Measurements from ENCODE around the gene DPP8.

Gene DPP8

GRCh38 chr15:65405791-65406423 lies 111.6 kb downstream of the DPP8 start:
- TF ChIP-seq CTCF (IDR thresholded peaks at IDR 0.05; ENCODE audit: control extremely low read depth, extremely low read depth, low read depth, missing control alignments): no peak
- CTCF ChIA-PET: interaction anchor here (0.9 to 9.4 kb wide), 7 partner anchors 9 to 88 kb away, joined by 3 to 156 read pairs (median 3); no protein-coding TSS in a partner anchor
- DNase-seq (ENCODE audit: extremely low spot score): no peak
- POLR2A ChIA-PET: no interaction called here

DNA sequence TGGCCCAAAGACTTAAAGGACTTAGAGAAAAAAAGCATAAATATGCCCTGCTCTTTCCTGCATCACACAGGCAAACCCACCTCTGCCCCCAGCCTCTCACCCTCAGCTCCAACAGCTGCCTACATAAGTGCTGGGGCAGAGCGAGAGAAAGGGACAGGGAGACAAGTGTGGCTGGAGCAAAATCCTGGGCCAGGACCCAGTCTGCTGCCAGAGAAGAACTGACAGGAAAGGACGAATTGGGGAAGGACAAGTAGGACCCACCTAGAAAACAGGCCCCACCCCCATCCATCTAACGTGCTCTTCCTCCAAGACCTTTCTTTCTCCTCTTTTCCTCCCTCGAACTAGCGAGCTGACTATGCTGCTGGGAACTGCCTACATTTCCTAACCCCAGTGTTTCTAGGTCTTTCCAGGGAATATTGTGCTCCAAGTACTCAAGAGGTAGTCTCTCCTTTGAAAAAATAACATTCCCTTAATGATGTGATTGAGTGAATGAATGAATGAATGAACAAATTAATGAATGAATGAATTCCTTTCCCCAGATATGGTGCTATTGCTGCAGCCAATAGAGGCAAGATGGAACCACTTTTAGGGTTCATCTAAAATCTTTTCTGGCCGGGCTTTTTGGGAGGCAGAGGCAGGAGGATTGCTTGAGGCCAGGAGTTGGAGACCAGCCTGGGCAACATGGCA lies 113.2 kb downstream of the DPP8 start:
- no peak for TF ChIP-seq CTCF (IDR thresholded peaks at IDR 0.05; ENCODE audit: control extremely low read depth, extremely low read depth, low read depth, missing control alignments)
- ChIA-PET POLR2A (interaction anchor here (0.5 kb wide), 1 partner anchor 690 kb away, joined by 7 read pairs; no protein-coding TSS in a partner anchor), CTCF (interaction anchor here (1.5 to 9.4 kb wide), 2 partner anchors 11 to 19 kb away, joined by 5 to 156 read pairs; no protein-coding TSS in a partner anchor)
- DNase-seq (ENCODE audit: extremely low spot score): no peak

- no peak for TF ChIP-seq CTCF (IDR thresholded peaks at IDR 0.05; ENCODE audit: control extremely low read depth, extremely low read depth, low read depth, missing control alignments)
- ChIA-PET POLR2A (no interaction called here), CTCF (interaction anchor here (6.0 to 9.4 kb wide), 2 partner anchors 12 to 85 kb away, joined by 47 to 156 read pairs; no protein-coding TSS in a partner anchor)
- no peak for DNase-seq (ENCODE audit: extremely low spot score)
Measured at GRCh38 chr15:65402961-65403360, 114.5 kb downstream of the DPP8 start.

GRCh38 chr15:65401611-65402240 lies 115.8 kb downstream of the DPP8 start:
- ChIA-PET CTCF (interaction anchor here (0.8 to 9.4 kb wide), 18 partner anchors 14 to 469 kb away, joined by 3 to 156 read pairs (median 6); no protein-coding TSS in a partner anchor), POLR2A (interaction anchor here (0.7 kb wide), 1 partner anchor 232 kb away, joined by 7 read pairs; no protein-coding TSS in a partner anchor)
- no peak for DNase-seq (ENCODE audit: extremely low spot score)
- no peak for TF ChIP-seq CTCF (IDR thresholded peaks at IDR 0.05; ENCODE audit: control extremely low read depth, extremely low read depth, low read depth, missing control alignments)

GRCh38 chr15:65400760-65401610 lies 116.5 kb downstream of the DPP8 start:
- ChIA-PET CTCF (interaction anchor here (0.8 to 9.4 kb wide), 31 partner anchors 13 to 885 kb away, joined by 3 to 156 read pairs (median 4); partner anchors contain the start of gene RNU5B-1), POLR2A (interaction anchor here (0.6 to 0.7 kb wide), 2 partner anchors 233 to 512 kb away, joined by 3 to 7 read pairs; no protein-coding TSS in a partner anchor)
- peak; percentile 85 for DNase-seq (ENCODE audit: extremely low spot score)
- TF ChIP-seq CTCF (IDR thresholded peaks at IDR 0.05; ENCODE audit: control extremely low read depth, extremely low read depth, low read depth, missing control alignments): peak; percentile 91

Data from GM10248 (cell line).